GM12878 (cell line): ENCODE data around the gene DYDC1.

Experiments used
- CTCF ChIP-seq, 3 experiments: IDR thresholded peaks in 2 of 3; conservative IDR thresholded peaks in 1 of 3; 2 replicates each; pipeline ENCODE4 v1.5.1; 2011; ENCODE audit warnings: low read depth in 3 of 3, low read length in 3 of 3, mild to moderate bottlenecking in 3 of 3, control low read depth in 2 of 3, moderate library complexity in 2 of 3, inconsistent platforms in 1 of 3, mixed read lengths in 1 of 3; ENCODE audit not compliant: control insufficient read depth in 2 of 3, insufficient read depth in 1 of 3; ENCODE audit errors: extremely low read depth in 1 of 3
- ELK1 ChIP-seq: IDR thresholded peaks from 2 replicates; pipeline ENCODE4 v1.6.1; 2012; ENCODE audit warnings: low read depth, low read length, improper control_type of control experiment
- ESRRA ChIP-seq: IDR thresholded peaks from 2 replicates; pipeline ENCODE4 v1.6.1; 2012; ENCODE audit warnings: mild to moderate bottlenecking, low read length, improper control_type of control experiment
- JUNB ChIP-seq: IDR thresholded peaks from 2 replicates; pipeline ENCODE4 v1.6.1; 2016; ENCODE audit warnings: antibody characterized with exemption, mild to moderate bottlenecking

- TF ChIP-seq JUNB (no peak), ELK1 (no peak), CTCF (IDR thresholded peaks at IDR 0.05 in 2 of 3, conservative IDR thresholded peaks at IDR 0.05 in 1 of 3; ENCODE audit: control insufficient read depth in 2 of 3, extremely low read depth in 1 of 3, insufficient read depth in 1 of 3, low read depth in 3 of 3, low read length in 3 of 3) (no peak), ESRRA (no peak)
These were observed 36.7 kb downstream of the DYDC1 start for GRCh38 chr10:80319725-80320290.
